AG09309 (cell line): Measurements from ENCODE around the gene APOBEC3B.
"Not testable (repeated sequence)": the region's sequence is repeated elsewhere in the genome, so short reads cannot be mapped to it uniquely, and the experiment has no call there.

ENCODE experiments used
- DNase-seq: peaks from one replicate; pipeline ENCODE4 v3.0.0-alpha.2; 2010; ENCODE audit warnings: low read depth
- H3K4me3 ChIP-seq: 2 replicates; pipeline ENCODE4 v1.5.1; 2011; ENCODE audit warnings: mild to moderate bottlenecking, low read depth, low read length, moderate library complexity; ENCODE audit not compliant: control insufficient read depth
- TF ChIP-seq, protein P1 (sequence below): IDR thresholded peaks from 2 replicates; pipeline ENCODE4 v1.5.1; 2011; ENCODE audit warnings: mild to moderate bottlenecking, low read depth, low read length, inconsistent platforms; ENCODE audit not compliant: insufficient read depth, control insufficient read depth; ENCODE audit errors: missing control alignments

APOBEC3B gene

DNA sequence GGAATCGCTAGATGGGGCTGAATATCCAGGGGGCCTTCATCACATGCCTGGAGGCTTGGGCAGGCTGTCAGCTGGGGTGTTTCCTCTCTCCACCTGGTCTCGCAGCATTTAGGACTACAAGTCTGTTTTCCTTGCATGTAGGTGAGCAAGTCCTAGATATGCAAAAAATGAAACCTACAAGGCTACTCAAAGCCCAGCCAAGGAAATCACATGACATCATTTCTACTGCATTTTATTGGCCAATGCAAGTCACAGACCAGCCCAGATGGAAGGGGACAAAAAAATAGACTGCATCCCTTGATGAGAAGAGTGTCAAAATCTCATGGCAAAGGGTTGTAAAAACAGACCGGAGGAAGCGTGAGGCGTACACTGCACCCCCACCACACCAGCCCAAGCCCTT lies 9.6 kb upstream of the APOBEC3B start:
- H3K4me3 ChIP-seq = no peak overlapping the region
- DNase-seq = no peak
- TF ChIP-seq, protein P1, sequence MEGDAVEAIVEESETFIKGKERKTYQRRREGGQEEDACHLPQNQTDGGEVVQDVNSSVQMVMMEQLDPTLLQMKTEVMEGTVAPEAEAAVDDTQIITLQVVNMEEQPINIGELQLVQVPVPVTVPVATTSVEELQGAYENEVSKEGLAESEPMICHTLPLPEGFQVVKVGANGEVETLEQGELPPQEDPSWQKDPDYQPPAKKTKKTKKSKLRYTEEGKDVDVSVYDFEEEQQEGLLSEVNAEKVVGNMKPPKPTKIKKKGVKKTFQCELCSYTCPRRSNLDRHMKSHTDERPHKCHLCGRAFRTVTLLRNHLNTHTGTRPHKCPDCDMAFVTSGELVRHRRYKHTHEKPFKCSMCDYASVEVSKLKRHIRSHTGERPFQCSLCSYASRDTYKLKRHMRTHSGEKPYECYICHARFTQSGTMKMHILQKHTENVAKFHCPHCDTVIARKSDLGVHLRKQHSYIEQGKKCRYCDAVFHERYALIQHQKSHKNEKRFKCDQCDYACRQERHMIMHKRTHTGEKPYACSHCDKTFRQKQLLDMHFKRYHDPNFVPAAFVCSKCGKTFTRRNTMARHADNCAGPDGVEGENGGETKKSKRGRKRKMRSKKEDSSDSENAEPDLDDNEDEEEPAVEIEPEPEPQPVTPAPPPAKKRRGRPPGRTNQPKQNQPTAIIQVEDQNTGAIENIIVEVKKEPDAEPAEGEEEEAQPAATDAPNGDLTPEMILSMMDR = no peak

DNA sequence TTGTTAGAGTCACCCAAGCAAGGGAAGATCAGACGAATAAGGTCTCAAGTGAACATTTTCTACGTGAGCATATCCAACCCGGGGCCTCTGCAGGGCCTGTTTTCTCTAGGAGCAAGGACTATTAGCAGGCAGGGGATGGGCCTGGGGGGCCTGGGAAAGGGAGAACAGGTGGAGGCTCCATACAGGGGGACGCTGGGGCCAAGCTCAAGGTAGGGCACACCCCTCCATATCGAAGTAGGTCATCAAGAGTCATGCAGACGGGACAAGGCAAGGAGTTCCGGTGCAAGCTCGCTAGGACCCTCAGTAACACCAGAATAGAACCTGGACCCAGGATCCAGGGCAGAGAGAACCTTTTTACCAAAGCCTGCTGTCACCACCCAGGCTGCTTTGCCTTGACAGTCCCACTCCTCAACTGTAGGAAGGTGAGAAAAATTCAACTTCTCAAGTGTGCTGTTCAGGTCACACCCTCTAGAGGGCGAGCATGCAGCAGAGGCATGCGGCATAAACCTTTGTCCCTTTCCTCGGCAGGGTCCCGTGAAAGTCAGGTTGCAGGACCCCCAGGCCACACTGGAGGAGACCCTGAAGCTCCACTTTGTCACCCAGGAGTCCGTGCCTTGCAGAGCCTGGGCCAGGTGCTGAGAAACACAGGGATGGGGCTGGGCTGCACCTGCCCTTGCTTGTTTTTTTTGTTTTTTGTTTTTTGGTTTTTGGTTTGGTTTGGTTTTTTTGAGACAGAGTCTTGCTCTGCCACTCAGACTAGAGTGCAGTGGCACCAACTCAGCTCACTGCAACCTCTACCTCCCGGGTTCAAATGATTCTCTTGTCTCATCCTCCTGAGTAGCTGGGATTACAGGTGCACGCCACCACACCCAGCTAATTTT lies 8.6 kb upstream of the APOBEC3B start:
- TF ChIP-seq, protein P1 = peak; percentile 82
- DNase-seq = no peak
- H3K4me3 ChIP-seq = no peak overlapping the region

DNA sequence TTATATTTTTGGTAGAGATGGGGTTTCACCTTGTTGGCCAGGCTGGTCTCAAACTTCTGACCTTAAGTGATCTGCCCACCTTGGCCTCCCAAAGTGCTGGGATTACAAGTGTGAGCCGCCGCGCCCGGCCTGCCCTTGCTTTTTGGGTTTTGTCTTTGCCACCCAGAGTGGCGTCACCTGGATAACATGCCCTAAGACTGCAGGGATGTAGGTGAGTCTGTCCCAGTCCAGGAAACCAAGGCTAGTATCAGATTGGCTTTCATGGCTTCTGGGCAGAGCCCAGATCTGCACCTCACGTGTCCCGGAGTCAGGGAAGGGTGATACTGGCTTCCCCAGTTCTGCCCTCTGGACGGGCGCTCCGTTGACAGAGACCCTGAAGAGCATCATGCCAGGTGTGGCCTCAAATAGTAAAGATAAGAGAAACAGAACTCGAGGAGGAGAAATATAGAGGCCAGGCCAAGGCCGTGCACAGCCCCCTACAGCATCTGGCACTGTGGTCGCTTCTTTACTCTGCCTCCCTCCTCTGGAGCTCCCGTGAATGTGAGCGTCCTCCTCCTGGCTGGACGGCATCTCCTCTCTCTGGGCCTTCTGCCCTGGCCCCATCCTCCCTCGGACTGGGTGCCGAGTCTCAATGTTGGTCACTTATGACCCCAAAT lies 7.8 kb upstream of the APOBEC3B start:
- TF ChIP-seq, protein P1 = no peak
- no peak overlapping the region for H3K4me3 ChIP-seq
- DNase-seq = no peak

DNA sequence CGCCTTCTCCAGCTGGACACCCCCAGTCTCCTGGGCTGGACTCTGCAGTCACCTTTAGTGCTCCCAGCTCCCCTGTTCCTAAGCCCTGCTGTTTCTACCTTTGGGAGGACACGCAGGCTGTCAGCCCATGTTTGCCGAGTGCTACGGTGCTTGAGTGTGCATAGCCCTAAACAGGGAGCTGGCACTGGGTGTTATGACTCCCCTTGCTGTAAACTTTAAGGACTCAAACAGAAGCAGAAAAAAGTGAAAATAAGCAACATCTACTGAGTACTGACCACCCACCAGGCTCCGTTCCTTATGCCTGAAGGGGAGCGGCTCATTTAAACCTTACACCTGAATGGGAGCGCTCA lies 7.3 kb upstream of the APOBEC3B start:
- no peak for DNase-seq
- TF ChIP-seq, protein P1 = no peak
- no peak overlapping the region for H3K4me3 ChIP-seq

DNA sequence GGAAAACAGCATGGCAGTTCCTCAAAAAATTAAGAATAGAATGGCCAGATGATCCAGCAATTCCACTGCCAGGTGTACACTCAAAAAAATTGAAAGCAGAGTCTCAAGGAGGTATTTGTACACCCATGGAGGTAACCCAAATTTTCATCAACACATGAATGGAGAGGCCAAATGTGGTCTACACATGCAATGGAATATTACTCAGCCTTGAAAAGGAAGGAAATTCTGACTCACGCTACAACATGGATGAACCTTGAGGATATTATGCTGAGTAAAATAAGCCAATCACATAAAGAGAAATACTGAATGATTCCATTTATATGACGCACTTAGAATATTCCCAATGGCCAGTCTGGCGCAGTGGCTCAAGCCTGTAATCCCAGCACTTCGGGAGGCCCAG lies 4.9 kb upstream of the APOBEC3B start:
- not testable (repeated sequence) for DNase-seq, H3K4me3 ChIP-seq

DNA sequence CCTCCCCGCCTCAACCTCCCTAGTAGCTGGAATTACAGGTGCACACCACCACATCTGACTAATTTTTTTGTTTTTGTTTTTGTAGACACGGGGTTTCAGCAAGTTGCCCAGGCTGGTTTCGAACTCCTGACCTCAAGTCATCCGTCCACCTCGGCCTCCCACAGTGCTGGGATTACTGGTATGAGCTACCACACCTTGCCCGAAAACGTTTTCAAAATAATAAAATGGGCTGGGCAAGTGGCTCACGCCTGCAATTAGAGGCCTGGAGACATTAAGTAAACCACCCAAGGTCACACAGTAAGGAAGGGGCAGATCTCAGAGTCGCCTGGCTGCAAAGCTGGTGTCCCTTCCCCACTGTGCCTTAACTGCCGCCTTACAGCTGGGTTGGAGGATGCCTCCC lies 1.6 kb upstream of the APOBEC3B start:
- not testable (repeated sequence) for H3K4me3 ChIP-seq, DNase-seq

DNA sequence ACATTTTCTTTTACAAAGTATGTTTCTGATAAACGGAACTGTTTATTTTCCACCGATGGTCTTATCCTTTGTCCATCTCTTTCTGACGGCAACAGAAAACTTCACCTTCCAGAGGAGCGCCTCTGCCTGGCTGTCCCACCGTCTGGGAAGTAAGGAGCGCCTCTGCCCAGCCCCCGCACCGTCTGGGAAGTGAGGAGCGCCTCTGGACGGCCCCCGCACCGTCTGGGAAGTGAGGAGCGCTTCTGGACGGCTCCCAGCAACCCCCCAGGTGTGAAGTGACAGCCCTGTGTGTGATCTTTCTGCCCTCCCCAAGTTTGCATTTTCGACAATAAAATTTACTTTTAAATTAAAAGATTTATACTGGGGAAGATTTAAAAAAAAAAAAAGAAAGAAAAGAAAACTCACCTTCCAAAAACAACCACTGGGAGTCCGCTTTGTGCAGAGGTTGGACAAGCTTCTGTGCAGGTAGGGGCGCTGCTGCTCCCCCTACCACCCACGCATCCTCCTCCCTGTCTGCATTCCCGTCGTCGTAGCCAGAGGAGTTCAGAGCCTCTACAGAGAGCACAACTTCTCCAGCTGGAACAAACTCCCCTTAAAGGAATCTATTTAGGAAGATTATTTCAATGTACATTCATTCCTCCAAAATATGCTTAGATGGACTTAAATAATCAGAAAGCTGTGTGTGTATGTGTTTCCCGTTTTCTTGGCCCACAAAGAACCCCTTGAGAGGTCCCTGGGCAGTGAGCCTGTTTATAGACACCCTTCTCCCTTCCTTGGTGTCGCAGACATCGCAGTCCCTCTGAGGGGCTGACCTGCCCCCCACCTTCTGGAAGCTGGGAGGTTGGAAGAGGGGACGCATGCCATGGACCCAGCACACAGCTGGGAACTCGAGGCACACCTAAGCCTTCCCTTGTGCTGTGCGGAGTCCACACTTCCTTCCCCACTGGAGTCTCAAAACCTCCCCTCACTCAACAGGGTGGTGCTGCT lies 849 bp upstream of the APOBEC3B start:
- DNase-seq = no peak
- TF ChIP-seq, protein P1 = peak; percentile 28

More for the DNA sequence above, 849 bp upstream of the APOBEC3B start:
- H3K4me3 ChIP-seq = peak overlapping the region; percentile 58
